ENCODE measurements around the gene NOC4L.
"Not testable (repeated sequence)": the region's sequence is repeated elsewhere in the genome, so short reads cannot be mapped to it uniquely, and the experiment has no call there.

NOC4L gene

DNA sequence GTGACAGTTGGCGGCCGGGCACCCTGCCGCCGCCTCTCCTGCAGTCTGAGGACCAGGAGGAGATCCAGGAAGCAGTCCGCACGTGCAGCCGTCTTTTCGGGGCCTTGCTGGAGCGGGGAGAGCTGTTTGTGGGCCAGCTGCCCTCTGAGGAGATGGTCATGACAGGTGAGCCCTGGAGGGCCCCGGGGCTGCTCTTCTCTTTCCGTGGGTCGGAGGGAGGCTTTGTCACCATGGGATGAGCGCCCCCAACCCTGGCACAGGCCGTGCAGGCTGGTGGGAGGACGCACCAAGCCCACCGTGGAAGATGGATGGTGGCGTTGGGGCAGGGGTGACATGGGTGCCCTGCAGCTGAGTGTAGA lies 532 bp downstream of the NOC4L start:
- DNase-seq: no peak

DNA sequence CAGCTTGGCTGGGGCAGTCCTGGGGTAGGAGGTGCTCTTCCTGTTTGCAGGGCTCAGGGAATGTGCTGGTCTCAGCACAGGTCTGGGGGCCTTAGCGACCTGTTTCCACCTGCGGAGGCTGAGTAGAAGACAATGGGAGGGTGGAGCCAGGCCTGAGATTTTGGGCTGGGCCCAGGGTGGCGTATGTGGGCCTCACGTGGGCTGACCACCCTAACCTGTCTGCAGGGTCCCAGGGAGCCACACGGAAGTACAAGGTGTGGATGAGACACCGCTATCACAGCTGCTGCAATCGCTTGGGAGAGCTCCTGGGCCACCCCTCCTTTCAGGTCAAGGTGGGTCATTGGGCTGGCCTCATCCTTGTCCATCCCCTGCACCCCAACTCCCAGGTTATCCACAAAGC lies 1.1 kb downstream of the NOC4L start:
- DNase-seq: no peak

DNA sequence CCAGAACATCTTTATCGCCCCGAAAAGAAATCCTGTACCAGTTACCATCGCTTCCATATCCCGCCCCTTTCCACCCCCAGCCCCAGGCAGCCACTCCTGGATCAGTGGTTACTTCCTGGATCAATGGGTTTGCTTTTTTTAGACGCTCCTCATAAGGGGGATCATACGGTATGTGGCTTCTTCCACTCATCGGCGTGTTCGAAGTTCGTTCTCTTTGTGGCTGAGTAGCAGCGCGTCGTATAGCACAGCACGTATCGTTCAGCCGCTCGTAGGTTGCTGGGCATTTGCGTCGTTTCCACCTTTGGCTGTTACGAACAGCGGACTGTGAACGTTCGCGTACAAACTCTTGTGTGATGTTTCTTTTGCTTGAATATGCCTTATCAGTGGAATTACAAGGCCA lies 1.8 kb downstream of the NOC4L start:
- no peak for DNase-seq

DNA sequence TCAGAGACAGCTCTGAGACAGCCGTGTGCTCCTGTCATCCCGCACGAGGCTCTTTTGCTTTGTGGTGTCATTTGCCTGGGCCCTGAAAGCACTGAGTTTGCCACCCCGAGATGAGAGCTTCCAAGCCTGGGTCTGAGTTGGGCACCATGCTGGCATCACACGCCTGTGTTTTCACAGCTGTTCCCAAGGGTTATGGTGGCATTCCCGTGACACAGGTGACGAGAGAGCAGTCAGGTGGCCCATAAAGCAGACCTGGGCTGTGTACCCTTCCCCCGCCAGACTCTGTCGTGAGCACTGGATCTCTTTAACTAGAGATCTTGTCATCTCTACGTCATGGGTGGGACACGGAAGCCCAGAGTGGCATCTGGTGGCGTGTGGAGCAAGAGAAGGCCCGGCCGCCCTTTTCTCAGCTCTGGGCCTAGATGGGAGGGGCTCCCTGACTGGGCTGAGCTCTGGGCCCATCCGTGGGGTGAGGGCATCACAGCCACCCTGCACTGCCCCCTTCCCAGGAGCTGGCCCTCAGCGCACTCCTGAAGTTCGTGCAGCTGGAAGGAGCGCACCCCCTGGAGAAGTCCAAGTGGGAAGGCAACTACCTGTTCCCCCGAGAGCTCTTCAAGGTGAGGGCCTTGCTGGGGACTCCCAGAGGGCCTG lies 2.6 kb downstream of the NOC4L start:
- DNase-seq: no peak

DNA sequence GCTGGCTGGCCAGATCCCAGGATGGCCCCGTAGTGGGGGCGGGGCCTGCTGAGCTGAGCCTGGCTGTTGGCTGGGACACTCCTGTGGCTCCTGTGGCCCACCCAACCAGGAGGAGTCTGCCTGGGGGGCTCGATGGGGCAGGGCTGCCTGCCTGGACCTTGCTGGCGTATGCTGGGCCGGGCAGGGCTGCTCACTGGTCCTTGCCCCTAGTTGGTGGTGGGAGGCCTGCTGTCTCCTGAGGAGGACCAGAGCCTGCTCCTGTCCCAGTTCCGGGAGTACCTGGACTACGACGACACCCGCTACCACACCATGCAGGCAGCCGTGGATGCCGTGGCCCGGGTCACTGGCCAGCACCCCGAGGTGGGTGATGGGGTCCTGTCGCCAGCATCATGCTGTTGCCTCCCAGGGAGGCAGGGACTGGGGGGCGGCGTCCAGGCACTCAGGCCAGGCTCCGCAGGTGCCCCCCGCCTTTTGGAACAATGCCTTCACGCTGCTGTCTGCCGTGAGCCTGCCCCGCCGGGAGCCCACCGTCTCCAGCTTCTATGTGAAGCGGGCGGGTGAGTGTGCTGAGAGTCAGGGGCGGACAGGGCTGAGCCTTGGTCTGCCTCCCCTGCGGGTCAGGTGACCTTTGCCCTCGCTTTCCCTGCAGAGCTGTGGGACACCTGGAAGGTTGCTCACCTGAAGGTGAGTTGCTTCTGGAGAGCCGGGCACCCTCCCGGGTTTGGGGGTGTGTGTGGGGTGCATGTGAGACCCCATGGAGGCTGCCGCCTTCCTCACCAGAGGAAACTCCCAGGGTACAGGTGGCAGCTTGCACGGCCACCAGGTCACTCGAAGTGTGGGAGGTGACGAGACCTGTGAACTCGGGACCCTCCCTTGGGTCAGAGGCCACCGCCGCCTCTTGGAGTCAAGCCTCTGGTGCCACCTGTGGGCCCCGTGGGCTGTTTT lies 3.4 kb downstream of the NOC4L start:
- no peak for DNase-seq

DNA sequence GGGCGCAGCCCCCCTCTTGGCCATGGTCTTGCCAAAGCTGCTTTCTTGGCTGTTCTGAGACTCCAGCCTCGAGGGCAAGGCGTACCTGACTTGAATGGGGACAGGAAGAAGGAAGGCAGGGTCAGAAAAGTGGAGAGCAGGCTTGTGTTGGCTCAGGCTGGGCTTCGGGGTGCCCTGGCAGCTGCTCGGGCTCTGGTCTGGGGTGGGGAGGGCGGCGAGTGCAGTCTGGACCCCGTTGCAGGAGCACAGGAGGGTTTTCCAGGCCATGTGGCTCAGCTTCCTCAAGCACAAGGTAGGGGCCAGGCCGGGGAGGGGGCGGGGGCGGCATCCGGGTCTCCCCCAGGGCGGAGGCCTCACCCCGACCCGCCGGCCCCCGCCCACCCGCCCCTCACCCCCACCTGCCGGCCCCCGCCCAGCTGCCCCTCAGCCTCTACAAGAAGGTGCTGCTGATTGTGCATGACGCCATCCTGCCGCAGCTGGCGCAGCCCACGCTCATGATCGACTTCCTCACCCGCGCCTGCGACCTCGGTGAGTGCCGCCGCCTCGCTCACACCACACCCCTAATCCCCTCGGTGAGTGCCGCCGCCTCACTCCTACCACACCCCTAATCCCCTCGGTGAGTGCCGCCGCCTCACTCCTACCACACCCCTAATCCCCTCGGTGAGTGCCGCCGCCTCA lies 4.2 kb downstream of the NOC4L start:
- DNase-seq: no peak

DNA sequence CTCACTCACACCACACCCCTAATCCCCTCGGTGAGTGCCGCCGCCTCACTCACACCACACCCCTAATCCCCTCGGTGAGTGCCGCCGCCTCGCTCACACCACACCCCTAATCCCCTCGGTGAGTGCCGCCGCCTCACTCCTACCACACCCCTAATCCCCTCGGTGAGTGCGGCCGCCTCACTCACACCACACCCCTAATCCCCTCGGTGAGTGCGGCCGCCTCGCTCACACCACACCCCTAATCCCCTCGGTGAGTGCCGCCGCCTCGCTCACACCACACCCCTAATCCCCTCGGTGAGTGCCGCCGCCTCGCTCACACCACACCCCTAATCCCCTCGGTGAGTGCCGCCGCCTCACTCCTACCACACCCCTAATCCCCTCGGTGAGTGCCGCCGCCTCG lies 5.3 kb downstream of the NOC4L start:
- not testable (repeated sequence) for DNase-seq

DNA sequence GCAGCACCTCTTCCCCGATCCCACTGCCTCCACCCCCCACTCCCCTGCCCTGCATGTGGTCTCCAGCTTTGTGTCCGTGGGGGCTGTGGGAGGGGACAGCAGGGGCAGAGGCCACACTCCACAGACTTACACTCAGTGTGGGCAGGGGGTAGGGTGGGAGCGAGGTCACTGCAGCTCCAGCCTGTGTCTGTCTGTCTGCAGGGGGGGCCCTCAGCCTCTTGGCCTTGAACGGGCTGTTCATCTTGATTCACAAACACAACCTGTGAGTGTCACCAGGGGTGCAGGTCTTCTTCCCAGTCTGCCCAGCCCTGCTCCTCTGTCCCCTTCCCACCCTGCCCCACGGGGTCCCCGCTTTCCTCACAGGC lies 6.5 kb downstream of the NOC4L start:
- no peak for DNase-seq

DNA sequence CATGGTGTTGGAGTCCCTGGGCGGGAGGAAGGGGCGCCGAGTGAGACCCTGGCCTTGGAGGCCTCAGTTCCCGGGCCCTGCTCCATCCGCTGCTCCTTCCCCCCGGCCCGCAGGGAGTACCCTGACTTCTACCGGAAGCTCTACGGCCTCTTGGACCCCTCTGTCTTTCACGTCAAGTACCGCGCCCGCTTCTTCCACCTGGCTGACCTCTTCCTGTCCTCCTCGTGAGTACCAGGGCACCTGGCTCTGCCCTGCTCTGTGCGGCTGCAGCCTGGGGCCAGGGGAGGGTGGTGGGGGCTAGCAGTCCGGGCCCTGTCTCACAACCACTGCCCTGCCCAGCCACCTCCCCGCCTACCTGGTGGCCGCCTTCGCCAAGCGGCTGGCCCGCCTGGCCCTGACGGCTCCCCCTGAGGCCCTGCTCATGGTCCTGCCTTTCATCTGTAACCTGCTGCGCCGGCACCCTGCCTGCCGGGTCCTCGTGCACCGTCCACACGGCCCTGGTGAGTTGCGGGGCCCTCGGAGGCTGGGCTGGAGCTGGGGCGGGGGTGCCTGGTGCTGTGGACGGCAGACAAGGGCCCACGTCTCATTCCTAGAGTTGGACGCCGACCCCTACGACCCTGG lies 7.0 kb downstream of the NOC4L start:
- DNase-seq: no peak

DNA sequence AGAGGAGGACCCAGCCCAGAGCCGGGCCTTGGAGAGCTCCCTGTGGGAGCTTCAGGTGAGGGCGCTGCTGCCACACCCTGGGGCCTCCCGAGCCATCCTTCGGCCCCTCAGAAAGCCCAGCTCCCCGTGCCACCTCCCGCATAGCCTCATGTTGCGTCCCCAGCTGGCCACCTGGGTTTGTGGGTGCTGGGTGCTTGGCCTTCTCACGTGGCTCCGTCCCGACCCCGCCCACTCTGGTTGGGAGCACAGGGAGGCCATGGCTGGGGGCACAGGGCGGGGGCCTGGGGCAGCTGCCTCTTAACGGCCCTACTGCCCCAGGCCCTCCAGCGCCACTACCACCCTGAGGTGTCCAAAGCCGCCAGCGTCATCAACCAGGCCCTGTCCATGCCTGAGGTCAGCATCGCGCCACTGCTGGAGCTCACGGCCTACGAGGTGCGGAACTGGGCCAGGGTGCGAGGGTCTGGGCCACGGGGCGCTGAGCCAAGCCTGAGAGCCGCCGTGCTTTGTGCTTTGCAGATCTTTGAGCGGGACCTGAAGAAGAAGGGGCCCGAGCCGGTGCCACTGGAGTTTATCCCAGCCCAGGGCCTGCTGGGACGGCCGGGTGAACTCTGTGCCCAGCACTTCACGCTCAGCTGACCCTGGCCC lies 7.6 kb downstream of the NOC4L start:
- DNase-seq: no peak

DNA sequence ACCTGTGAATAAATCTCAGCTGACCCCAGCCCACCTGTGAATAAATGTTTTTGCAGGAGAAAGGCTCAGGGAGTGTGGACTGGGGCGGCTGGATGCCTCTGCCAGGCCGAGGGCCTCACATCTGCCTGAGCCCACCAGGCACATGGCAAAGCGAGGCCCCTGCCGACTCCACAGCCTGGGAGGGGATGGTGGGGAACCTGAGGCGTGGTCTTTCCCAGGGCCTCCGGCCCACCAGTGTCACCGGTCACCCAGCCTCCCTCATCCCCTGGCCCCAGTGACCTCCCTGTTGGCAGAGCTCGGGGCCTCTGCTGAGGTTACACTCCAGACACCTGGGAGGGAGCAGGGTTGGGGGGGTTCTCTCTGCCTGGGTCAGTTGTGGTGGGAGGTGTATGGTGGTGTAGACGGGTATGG lies 8.2 kb downstream of the NOC4L start:
- no peak for DNase-seq

DNA sequence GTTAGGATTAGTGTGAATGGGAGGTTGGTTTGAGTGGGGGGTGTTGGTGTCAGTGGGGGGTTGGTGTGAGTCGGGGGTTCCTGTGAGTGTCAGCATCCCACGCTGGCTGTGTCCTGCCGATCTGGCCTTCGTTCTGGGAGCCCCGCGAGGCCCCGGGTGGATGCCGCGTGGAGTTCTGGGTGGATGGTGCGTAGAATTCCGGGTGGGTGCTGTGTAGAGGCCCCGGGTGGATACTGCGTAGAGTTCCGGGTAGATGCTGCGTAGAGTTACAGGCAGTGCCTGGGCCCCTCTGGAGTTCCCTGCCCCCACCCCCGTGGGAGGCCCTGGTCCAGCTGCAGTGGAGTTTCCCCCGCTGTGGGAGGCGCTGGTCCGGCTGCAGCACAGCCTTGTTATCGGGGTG lies 8.7 kb downstream of the NOC4L start:
- no peak for DNase-seq

DNA sequence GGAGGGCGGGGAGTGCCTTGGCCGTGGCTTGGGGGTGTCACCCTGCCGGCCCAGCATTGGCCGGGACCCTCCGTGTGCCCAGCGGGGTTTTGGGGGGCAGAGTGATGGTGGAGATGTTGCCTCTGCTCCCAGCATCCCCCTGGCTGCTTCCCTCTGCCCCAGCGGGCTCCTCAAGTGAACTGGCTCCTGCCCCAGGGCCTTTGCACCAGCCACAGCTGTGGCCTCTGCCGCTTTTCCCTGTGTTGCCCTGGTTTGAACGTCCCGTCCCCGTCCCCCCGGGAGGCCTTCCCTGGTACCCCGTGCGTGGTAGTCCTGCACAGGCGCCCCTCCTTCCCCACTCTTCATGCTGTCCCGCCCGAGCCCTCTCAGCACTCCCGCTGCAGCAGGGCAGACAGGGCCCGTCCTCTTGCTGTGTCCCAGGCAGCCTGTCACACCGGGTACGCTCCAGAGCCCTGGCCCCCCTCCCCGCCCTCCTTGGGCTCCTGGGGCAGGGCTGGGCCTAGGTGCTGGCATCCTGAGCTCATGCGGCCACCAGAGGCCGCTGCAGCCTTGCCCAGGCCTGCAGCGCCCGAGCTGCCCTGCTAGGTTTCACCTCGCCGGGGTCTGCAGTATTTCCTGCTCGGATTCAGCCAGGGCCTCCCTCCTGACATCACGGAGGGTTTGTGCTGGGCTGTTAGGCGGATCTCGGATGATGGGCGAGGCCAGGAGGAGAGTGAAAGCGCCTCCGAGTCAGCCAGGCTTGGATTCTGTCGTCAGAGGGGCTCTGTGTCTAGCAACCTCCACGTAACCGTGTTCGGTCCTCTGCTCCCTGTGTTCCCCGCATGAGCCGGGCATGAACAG lies 9.5 kb downstream of the NOC4L start:
- peak; percentile 31 for DNase-seq

DNA sequence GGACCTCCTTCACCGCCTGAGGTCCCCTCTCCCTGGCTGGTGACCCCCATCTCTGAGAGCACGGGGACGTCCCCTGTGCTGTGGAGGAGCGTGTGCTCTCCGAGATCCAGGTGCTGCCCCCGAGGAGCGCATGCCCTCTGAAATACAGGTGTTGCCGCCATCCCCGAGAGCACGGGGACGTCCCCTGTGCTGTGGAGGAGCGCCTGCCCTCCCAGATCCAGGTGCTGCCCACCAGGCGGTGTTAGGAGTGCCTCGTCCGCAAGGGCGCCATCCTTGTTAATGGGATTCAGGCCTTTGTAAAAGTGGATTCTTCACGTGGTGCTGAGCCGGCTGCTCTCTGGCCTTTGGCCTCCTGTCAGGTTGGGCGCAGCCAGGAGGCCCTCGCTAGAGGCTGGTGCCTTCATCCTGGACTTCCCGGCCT lies 10.1 kb downstream of the NOC4L start:
- DNase-seq: no peak

DNA sequence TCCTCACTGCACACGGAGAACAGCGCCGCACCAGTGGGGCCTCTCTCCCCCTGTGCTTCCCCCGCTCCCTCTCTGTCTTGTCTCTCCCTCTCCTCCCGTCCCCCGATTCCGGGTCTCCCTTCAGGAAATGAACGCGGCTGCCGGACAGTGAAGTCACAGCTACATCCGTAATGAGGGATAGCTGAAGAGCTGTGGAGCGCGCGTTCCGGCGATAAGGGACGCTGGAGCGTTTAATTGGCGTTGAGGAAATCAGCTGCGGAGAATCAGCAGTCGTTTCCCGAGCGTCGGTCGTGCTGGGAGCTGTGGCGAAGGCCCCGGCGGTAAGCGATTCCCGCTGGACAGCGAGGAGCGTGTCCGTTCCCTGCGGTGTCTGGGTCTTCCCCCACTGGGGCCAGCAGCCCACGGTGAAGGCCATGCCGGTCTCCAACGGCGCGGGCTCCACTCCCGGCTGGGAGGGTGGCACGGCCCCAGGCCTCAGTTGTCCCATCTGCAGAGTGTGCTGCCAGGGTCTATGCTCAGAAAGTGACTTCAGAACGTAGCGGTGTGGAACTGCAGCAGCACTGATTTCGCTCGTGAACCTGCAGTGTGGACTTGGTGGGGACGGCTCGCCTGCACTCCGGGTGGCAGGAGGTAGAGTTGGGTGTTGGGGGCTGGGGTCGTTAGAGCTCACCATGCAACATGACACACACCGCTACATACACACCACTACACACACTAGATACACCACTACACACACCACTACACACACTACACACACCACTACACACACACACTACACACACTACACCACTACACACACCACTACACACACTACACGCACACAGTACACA lies 10.9 kb downstream of the NOC4L start:
- DNase-seq: no peak

DNA sequence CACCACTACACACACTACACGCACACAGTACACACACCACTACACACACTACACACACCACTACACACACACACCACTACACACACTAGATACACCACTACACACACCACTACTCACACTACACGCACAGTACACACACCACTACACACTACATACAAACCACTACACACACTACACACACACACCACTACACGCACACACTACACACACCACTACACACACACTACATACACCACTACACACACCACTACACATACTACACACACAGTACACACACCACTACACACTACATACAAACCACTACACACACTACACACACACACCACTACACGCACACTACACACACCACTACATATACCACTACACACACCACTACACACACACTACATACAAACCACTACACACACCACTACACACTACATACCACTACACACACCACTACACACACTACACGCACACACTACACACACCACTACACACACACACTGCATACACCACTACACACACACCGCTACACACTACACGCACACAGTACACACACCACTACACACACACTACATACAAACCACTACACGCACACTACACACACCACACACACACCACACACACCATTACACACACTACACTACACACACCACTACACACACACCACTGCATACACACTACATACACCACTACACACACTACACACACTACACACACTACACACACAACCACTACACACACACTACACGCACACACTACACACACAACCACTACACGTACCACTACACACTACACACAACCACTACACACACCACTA lies 11.7 kb downstream of the NOC4L start:
- no peak for DNase-seq

DNA sequence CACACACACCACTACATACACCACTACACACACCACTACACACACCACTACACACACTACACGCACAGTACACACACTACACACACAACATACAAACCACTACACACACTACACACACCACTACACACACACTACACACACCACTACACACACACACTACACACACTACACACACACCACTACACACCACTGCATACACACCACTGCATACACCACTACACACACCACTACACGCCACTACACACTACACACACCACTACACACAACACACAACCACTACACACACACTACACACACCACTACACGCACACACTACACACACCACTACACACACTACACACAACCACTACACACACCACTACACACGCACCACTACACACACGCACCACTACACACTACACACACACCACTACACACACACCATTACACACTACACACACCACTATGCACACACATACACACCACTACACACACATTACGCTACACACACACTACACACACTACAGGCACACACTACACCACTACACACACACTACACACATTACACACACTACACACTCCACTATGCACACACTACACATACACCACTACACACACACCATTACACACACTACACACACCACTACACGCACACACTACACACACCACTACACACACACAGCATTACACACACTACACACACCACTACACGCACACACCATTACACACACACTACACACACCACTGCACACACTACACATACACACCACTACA lies 12.5 kb downstream of the NOC4L start:
- DNase-seq: no peak

DNA sequence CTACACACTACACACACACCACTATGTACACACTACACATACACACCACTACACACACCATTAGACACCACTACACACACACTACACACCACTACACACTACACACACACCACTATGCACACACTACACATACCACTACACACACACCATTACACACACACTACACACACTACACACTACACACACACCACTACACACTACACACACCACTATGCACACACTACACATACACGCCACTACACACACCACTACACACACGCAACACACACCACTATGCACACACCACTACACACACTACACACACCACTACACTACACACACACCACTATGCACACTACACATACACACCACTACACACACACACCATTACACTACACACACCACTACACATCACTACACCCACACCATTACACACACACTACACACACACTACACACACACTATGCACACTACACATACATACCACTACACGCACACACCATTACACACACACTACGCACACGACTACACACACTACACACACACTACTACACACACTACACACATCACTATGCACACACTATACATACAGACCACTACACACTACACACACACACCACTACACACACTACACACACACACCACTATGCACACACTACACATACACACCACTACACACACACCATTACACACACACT lies 13.6 kb downstream of the NOC4L start:
- no peak for DNase-seq

Measured in GF-D8 (cell line).